ENCODE data around the gene MAPK6.

DNA sequence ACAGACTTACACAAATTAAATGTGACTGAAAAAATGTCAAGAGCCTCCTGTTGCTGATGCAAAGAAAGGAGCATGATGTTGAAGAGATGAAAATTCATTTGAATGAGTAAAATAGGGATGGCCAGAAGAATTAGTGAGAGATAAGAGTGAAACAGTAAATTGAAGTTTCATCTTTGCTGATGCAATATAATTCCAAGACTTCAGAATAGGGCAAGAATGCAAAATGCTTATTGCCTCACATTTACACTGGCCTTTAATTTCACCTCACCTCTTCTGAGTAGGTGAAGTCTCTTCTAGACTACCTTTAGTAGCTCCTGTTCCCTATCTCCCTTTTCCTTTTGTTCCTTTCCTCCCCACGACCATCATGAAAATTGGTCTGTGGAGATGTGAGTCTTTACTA is 15.3 kb upstream of the MAPK6 start:
- TF ChIP-seq POLR2A (IDR thresholded peaks at IDR 0.05; ENCODE audit: low read depth, low read length) = no peak
- TF ChIP-seq POLR2AphosphoS5 (IDR thresholded peaks at IDR 0.05; ENCODE audit: low read depth, low read length) = no peak
- no peak for TF ChIP-seq TAF1 (IDR thresholded peaks at IDR 0.05; ENCODE audit: low read depth, low read length)
